Adrenal gland (tissue), 5 donors: Measurements from ENCODE around the gene PFKFB4.

Source experiments
- CTCF ChIP-seq, 6 experiments: fragments of 450-650 bp in 4 of 6; fragments of 200-600 bp in 2 of 6; sonication (generic) in 1 of 6; IDR thresholded peaks; 1 replicate in 5 of 6; 2 replicates in 1 of 6; pipeline versions ENCODE4 v1.5.1 to v1.8.0; 2016 to 2021; ENCODE audit warnings: antibody characterized with exemption in 6 of 6, mild to moderate bottlenecking in 2 of 6, moderate library complexity in 1 of 6
- POLR2A ChIP-seq, 2 donors: fragments of 450-650 bp; IDR thresholded peaks; one replicate each; pipeline ENCODE4 v1.6.1; 2017; ENCODE audit warnings: antibody characterized with exemption in 2 of 2, mild to moderate bottlenecking in 2 of 2, moderate library complexity in 1 of 2
- donor health status: DM: no; HTN: no; CAD: no.

GRCh38 chr3:48584836-48585235 lies 28.2 kb upstream of the PFKFB4 start:
- TF ChIP-seq POLR2A (IDR thresholded peaks at IDR 0.05) (no peak), CTCF (IDR thresholded peaks at IDR 0.05) (no peak)
